H1 (cell line): ENCODE results near the gene PPFIBP2. TPM values are rescaled to one million over a fixed set of nuclear protein-coding genes. Genes with fewer than 3 reads are reported as not detected.

Experiments used
- CTCF ChIA-PET: fragments of 300-600 bp; sonication (Branson Sonifier 250); formaldehyde crosslinking; loops from one replicate; lab custom pipeline; 2021; ENCODE audit not compliant: partially characterized antibody; lab: Charles Lee
- POLR2A ChIA-PET: fragments of 300-600 bp; sonication (Branson Sonifier 250); formaldehyde crosslinking; loops from one replicate; lab custom pipeline; 2021; ENCODE audit warnings: inconsistent platforms; ENCODE audit not compliant: partially characterized antibody; lab: Charles Lee
- DNase-seq, 2 experiments: peaks; one replicate each; pipeline versions ENCODE4 v3.0.0 to v3.0.0-alpha.2; 2010 to 2022; ENCODE audit warnings: low spot score in 2 of 2, low read depth in 1 of 2, mixed read lengths in 1 of 2
- FAIRE-seq: peaks from 2 replicates; lab custom pipeline; 2011; peaks lifted over from hg19 to GRCh38; lab: Jason Lieb, UNC
- H2AFZ ChIP-seq: 2 replicates; pipeline ENCODE4 v1.8.1; 2012; ENCODE audit warnings: low read length, inconsistent platforms
- H2AK5ac ChIP-seq: 2 replicates; pipeline ENCODE4 v1.6.1; 2013; ENCODE audit warnings: low read depth, low read length
- H2BK120ac ChIP-seq: replicated peaks from 2 replicates; pipeline ENCODE3; 2013; ENCODE audit warnings: low read depth, low read length, inconsistent platforms
- H2BK12ac ChIP-seq: 2 replicates; pipeline ENCODE4 v1.6.1; 2013; ENCODE audit warnings: low read depth, low read length
- H2BK15ac ChIP-seq: 2 replicates; pipeline ENCODE4 v1.6.1; 2013; ENCODE audit warnings: low read length
- H2BK20ac ChIP-seq: 2 replicates; pipeline ENCODE4 v1.6.1; 2013; ENCODE audit warnings: low read length
- H2BK5ac ChIP-seq: 2 replicates; pipeline ENCODE4 v1.6.1; 2013; ENCODE audit warnings: low read depth, low read length
- H3K14ac ChIP-seq: 2 replicates; pipeline ENCODE4 v1.6.1; 2013; ENCODE audit warnings: inconsistent platforms; ENCODE audit not compliant: insufficient read length
- H3K18ac ChIP-seq: 2 replicates; pipeline ENCODE4 v1.6.1; 2013; ENCODE audit warnings: low read length; ENCODE audit errors: extremely low read depth
- H3K23ac ChIP-seq: 2 replicates; pipeline ENCODE4 v1.6.1; 2013; ENCODE audit warnings: inconsistent platforms; ENCODE audit not compliant: insufficient read length
- H3K23me2 ChIP-seq: 2 replicates; pipeline ENCODE4 v1.6.1; 2013; ENCODE audit warnings: low read depth, low read length
- H3K27ac ChIP-seq: 2 replicates; pipeline ENCODE4 v1.6.1; 2011; ENCODE audit warnings: low read depth, low read length, inconsistent platforms
- H3K27me3 ChIP-seq, 4 experiments: replicated peaks in 1 of 4; 1 replicate in 1 of 4; 2 replicates in 3 of 4; pipeline versions ENCODE4 v1.6.1 to v1.8.1; 2011 to 2013; ENCODE audit warnings: low read length in 3 of 4, mild to moderate bottlenecking in 3 of 4, inconsistent platforms in 2 of 4, mixed read lengths in 2 of 4, moderate library complexity in 1 of 4; ENCODE audit not compliant: control insufficient read depth in 3 of 4, insufficient read depth in 3 of 4; ENCODE audit errors: extremely low read depth in 1 of 4
- H3K36me3 ChIP-seq, 4 experiments: 2 replicates each; pipeline versions ENCODE4 v1.6.1 to v1.8.1; 2011 to 2013; ENCODE audit warnings: mild to moderate bottlenecking in 4 of 4, low read length in 3 of 4, moderate library complexity in 2 of 4, control low read depth in 1 of 4, inconsistent platforms in 1 of 4; ENCODE audit not compliant: insufficient read depth in 4 of 4, control insufficient read depth in 2 of 4
- H3K4ac ChIP-seq: replicated peaks from 2 replicates; pipeline ENCODE3; 2013; ENCODE audit warnings: low read length, low read depth, mixed read lengths, inconsistent platforms; ENCODE audit not compliant: insufficient read length
- H3K4me1 ChIP-seq, 4 experiments: replicated peaks in 1 of 4; 1 replicate in 1 of 4; 2 replicates in 3 of 4; pipeline versions ENCODE4 v1.6.1 to v1.8.1; 2011 to 2013; ENCODE audit warnings: low read length in 3 of 4, inconsistent platforms in 2 of 4, mixed read lengths in 1 of 4; ENCODE audit not compliant: insufficient read depth in 4 of 4, control insufficient read depth in 3 of 4
- H3K4me2 ChIP-seq, 2 experiments: 2 replicates each; pipeline versions ENCODE4 v1.6.1 to v1.8.1; 2011 to 2013; ENCODE audit warnings: low read depth in 2 of 2, low read length in 2 of 2, control low read depth in 1 of 2, inconsistent platforms in 1 of 2, mild to moderate bottlenecking in 1 of 2; ENCODE audit not compliant: insufficient read depth in 1 of 2
- H3K4me3 ChIP-seq, 4 experiments: fragments of 200-600, 300-600 bp in 1 of 4; sonication (generic), shearing (Covaris generic), sonication (Bioruptor Twin) in 1 of 4; 2 replicates each; pipeline versions ENCODE4 v1.5.1 to v1.8.1; 2011 to 2016; ENCODE audit warnings: low read length in 4 of 4, low read depth in 3 of 4, control low read depth in 2 of 4, inconsistent platforms in 2 of 4, mild to moderate bottlenecking in 2 of 4, mixed read lengths in 1 of 4, moderate library complexity in 1 of 4; ENCODE audit not compliant: insufficient read depth in 2 of 4; ENCODE audit errors: extremely low read depth in 1 of 4
- H3K56ac ChIP-seq: replicated peaks from 2 replicates; pipeline ENCODE3; 2013; ENCODE audit warnings: low read depth, mild to moderate bottlenecking, mixed read lengths, low read length, inconsistent platforms; ENCODE audit not compliant: insufficient read length
- H3K79me1 ChIP-seq: 2 replicates; pipeline ENCODE4 v1.6.1; 2013; ENCODE audit warnings: low read depth, low read length, control low read depth
- H3K79me2 ChIP-seq, 2 experiments: 2 replicates each; pipeline versions ENCODE4 v1.6.1 to v1.8.1; 2012 to 2013; ENCODE audit warnings: low read length in 2 of 2, mild to moderate bottlenecking in 2 of 2, inconsistent platforms in 1 of 2; ENCODE audit not compliant: insufficient read depth in 2 of 2, control insufficient read depth in 1 of 2
- H3K9ac ChIP-seq, 4 experiments: replicated peaks in 1 of 4; 1 replicate in 1 of 4; 2 replicates in 3 of 4; pipeline versions ENCODE4 v1.6.1 to v1.8.1; 2011 to 2013; ENCODE audit warnings: low read depth in 3 of 4, low read length in 3 of 4, control low read depth in 2 of 4, mild to moderate bottlenecking in 2 of 4, moderate library complexity in 2 of 4, inconsistent platforms in 1 of 4; ENCODE audit errors: extremely low read depth in 1 of 4
- H3K9me3 ChIP-seq, 2 experiments: 2 replicates each; pipeline versions ENCODE4 v1.6.1 to v1.8.1; 2012 to 2013; ENCODE audit warnings: mild to moderate bottlenecking in 2 of 2, moderate library complexity in 2 of 2, control low read depth in 1 of 2, inconsistent platforms in 1 of 2, low read depth in 1 of 2, low read length in 1 of 2, mixed read lengths in 1 of 2; ENCODE audit not compliant: insufficient read depth in 2 of 2
- H4K20me1 ChIP-seq, 2 experiments: replicated peaks in 1 of 2; 2 replicates each; pipeline versions ENCODE3 to v1.8.1; 2011 to 2013; ENCODE audit warnings: inconsistent platforms in 2 of 2, low read length in 2 of 2, mild to moderate bottlenecking in 1 of 2; ENCODE audit not compliant: insufficient read depth in 2 of 2, control insufficient read depth in 1 of 2
- H4K5ac ChIP-seq: 2 replicates; pipeline ENCODE4 v1.6.1; 2013; ENCODE audit warnings: low read length, low read depth, mixed read lengths, inconsistent platforms; ENCODE audit not compliant: insufficient read length
- H4K8ac ChIP-seq: 2 replicates; pipeline ENCODE4 v1.8.0; 2013; ENCODE audit warnings: mild to moderate bottlenecking, moderate library complexity, low read length, inconsistent platforms; ENCODE audit not compliant: insufficient read depth; ENCODE audit errors: extremely low read depth
- H4K91ac ChIP-seq: replicated peaks from 2 replicates; pipeline ENCODE3; 2013; ENCODE audit warnings: low read length, mixed read lengths, inconsistent platforms; ENCODE audit not compliant: insufficient read length
- CTBP2 ChIP-seq: IDR thresholded peaks from 2 replicates; pipeline ENCODE4 v1.7.0; 2011; ENCODE audit warnings: borderline replicate concordance, mild to moderate bottlenecking, moderate library complexity, mixed read lengths, low read length; ENCODE audit not compliant: insufficient read depth, insufficient read length
- SP1 ChIP-seq: IDR thresholded peaks from 2 replicates; pipeline ENCODE4 v1.6.1; 2011; ENCODE audit warnings: low read depth, low read length
- WGBS, 2 experiments: shearing (Covaris generic) in 1 of 2; methylation state at CpG; one replicate each; pipeline versions ENCODE4 v1.1.6 to v1.1.7; 2013 to 2015; ENCODE audit warnings: low lambda C conversion rate in 2 of 2, mixed read lengths in 2 of 2, inconsistent platforms in 1 of 2, low coverage in 1 of 2, missing lambda C conversion rate in 1 of 2; ENCODE audit not compliant: insufficient replicate concordance in 2 of 2, insufficient coverage in 1 of 2, insufficient read length in 1 of 2; ENCODE audit errors: extremely low coverage in 1 of 2, missing lambda C conversion rate in 1 of 2; 5-methylcytosine and 5-hydroxymethylcytosine counted together
- polyA plus RNA-seq, 7 experiments: library from polyadenylated mRNA; depleted of rRNA in 3 of 7; stranded (reverse) in 5 of 7; unstranded in 2 of 7; fragments of >200 nt in 5 of 7; fragments of 200-250 nt in 2 of 7; gene quantifications; 1 replicate in 5 of 7; 2 replicates in 1 of 7; 4 replicates in 1 of 7; pipeline versions ENCODE4 v1.2.1 to v1.2.3, GENCODE V29; 2011 to 2013; ENCODE audit warnings: missing spikeins in 2 of 7, mixed read lengths in 2 of 7
- total RNA-seq: library from RNA; stranded (reverse); fragmentation: NEBNext Ultra II Directional; extraction: Animal tissue kit (Norgen Biotek cat#: 25700); gene quantifications from 2 replicates; pipeline ENCODE4 v1.2.1, GENCODE V29; 2021

Gene PPFIBP2
- total and polyA plus RNA-seq, 2 of the 8 experiments (the other 6 are each of a cell fraction or from before 2014, with no cell fraction given) = 5.5 to 9.8 TPM

GRCh38 chr11:7545611-7546010 lies 31.8 kb downstream of the PPFIBP2 start:
- POLR2A ChIA-PET = interaction anchor here (0.5 kb wide), 1 partner anchor 14 kb away, joined by 3 read pairs; no protein-coding TSS in a partner anchor
- H3K27me3 ChIP-seq = no peaks in the 10 kb centered on the region
- TF ChIP-seq CTBP2 (no peak), SP1 (no peak)

More at GRCh38 chr11:7545611-7546010, 31.8 kb downstream of the PPFIBP2 start:
- Histone ChIP-seq H3K23me2 (no peaks in the 10 kb centered on the region), H3K4ac (no peak overlapping the region), H3K4me1 (peaks cover 0 to 7% (median 4%) of the 10 kb centered on the region in 4 experiments; a peak in 4 of 7 replicates), H4K8ac (no peak overlapping the region), H4K91ac (no peak overlapping the region), H3K18ac (no peak overlapping the region), H3K27ac (no peak overlapping the region), H3K14ac (no peak overlapping the region), H3K56ac (no peak overlapping the region), H3K4me2 (peak overlapping the region in 1 of 2 experiments; percentile 31; a peak in 1 of 4 replicates), H3K9ac (no peak overlapping the region), H4K20me1 (no peaks in the 10 kb centered on the region), H4K5ac (no peak overlapping the region), H2BK15ac (no peak overlapping the region), H2BK5ac (no peak overlapping the region), H3K4me3 (no peak overlapping the region), H3K79me2 (no peaks in the 10 kb centered on the region), H2BK12ac (no peak overlapping the region), H2AK5ac (no peak overlapping the region), H2AFZ (no peak overlapping the region), H2BK20ac (no peak overlapping the region), H3K36me3 (no peaks in the 10 kb centered on the region), H3K79me1 (no peaks in the 10 kb centered on the region; the same call in 1 of the 2 replicates), H2BK120ac (no peak overlapping the region), H3K9me3 (no peaks in the 10 kb centered on the region), H3K23ac (no peak overlapping the region)
- WGBS, 2 experiments = 92% methylated on average over 4 of the region's 4 CpGs; no CpG with 5 or more reads in 1 of the 2 experiments
- DNase-seq = no peak
- CTCF ChIA-PET = interaction anchor here (0.8 to 7.6 kb wide), 6 partner anchors 11 to 142 kb away, joined by 3 to 54 read pairs (median 18); no protein-coding TSS in a partner anchor
- no peak for FAIRE-seq
